NCI-H146 treated with DMSO at 0.1 percent for 48 hours (cell line): Measurements from ENCODE around the gene RANBP3L.
"Not testable (repeated sequence)": the region's sequence is repeated elsewhere in the genome, so short reads cannot be mapped to it uniquely, and the experiment has no call there.

ENCODE experiments used
- DNase-seq: peaks from one replicate; lab custom pipeline; 2025; ENCODE audit not compliant: unreplicated experiment; lab: John Stamatoyannopoulos, UW

RANBP3L gene

DNA sequence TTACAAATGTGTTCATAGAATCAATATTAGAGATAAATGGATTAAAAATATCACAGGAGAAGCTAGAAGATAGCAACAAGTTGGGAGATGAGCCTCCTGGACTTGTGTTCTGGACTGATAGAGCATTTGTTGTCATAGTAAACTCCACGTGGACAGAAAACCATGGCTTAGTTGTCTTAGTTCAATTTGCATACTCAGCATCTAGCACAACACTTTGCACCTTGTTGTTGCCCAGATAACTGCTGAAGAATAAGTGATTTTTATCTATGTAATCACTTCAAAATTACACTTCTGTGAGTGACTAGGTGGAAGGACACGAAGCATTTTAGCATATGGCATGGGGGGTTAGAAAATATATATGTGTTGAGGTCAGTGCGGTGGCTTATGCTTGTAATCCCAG is 4.0 kb downstream of the RANBP3L start:
- DNase-seq: no peak

DNA sequence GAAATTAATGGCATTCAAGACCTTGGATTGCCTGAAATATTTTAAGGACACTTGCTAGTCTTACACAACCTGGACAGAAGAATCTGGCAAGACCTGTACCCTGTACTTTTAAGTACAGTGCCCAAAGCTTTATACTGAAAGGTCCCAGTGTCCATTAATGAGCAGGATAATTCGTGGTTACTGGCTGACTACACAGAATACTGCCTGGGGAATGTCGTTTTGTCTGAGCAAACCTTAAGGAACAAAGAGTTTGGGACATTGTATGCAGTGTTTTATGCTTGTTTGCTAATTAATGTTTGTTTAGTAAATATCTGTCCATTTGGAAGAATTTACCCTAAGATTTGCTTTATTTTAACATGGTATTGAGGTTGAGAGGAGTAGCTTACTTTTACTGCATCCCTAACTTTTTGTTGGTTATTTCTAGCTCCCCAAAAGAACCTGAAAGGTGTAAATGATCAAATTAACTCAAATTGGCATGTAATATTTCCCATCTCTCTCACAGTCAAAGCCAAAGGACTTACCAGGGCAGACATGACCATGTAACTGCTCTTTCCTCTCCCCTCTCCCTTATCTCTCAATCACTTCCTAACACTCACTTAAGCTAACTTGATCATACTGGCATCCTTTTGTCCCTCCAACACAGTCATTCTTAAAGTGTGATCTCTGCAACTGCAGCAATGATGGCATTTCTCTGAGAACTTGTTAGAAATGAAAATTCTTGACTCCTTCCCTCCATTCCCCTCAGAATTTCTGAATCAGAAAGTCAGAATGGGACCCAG is 15.7 kb downstream of the RANBP3L start:
- no peak for DNase-seq

DNA sequence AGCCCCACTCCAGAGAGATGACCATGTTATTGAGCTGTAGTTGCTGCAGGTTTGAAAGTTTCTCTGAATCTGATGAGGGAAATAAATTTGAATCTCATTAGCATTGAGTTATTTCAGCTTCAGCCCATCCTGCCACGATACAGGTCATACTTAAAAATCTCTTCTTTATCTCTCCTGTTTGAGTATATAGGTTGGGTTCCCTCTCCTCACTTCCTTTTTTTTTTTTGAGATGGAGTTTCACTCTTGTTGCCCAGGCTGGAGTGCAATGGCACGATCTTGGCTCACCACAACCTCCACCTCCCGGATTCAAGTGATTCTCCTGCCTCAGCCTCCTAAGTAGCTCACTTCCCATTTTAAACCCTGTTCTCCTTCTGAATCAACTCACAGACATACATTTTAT is 17.9 kb downstream of the RANBP3L start:
- DNase-seq: not testable (repeated sequence)

DNA sequence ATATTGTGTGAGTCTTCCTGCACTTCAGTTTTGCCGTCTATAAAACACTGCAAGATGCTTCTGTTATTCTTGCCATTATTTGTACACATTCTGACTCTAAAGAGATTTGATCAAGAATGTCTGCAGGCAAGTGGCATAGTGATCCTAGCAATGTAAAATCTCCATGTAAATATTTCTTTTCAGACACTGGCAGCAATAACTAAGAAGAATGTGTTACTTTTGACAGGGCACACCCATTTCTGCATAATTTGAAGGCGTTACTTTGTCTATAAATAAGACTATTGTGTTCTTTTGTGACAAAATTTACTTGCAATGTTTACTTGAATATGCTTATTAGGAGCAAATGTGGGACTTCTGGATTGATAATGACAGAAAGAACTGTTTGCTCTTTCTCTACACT is 20.1 kb downstream of the RANBP3L start:
- DNase-seq: no peak

DNA sequence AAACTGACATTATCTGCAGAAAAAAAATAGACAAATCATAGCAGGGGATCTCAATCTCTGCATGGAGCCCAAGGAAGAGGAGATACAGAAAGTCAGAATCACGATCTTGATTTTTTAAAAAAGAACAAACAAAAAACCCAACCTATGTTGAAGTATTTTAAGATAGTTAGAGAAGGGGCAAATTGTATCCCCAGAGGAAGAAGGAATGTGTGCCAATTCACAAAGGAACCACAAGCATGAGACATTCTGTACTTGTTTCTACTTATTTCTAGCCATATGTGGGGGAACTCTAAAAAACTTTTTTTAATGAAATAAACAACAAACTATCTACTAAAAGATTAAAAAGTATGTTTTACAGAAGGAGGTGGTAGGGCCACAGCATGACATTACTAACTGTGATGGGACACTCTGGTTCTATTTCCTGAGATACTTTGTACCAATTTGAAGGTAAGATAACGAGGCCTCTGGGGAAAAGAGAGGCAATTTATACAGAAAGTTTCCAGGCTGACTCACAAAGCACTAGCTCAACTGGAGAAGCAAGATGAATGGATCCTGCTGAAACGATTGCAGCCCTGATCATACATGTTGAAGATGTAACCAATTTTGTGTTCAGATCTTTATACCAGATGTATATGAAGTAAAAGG is 22.5 kb downstream of the RANBP3L start:
- DNase-seq: no peak

DNA sequence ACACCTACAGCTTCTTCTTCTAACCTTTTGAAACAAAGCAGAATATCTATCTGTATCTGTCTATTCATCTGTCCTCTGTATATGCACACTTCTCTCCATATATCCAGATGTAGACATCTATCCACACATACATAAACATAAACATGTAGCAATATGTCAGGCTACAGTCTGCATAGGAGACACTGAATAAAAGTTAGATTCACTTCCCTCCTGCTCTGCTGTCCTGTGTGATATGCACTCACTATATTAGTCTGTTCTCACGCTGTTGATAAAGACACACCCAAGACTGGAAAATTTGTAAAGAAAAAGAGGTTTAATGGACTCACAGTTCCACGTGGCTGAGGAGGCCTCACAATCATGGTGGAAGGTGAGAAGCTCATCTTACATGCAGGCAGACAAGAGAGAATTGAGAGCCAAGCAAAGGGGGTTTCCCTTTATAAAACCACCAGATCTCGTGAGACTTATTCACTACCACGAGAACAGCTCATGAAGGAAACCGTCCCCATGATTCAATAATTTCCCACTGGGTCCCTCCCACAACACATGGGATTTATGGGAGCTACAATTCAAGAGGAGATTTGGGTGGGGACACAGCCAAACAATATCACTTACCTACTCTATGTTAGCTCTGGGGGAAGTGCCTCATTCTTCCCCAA is 24.1 kb downstream of the RANBP3L start:
- no peak for DNase-seq

DNA sequence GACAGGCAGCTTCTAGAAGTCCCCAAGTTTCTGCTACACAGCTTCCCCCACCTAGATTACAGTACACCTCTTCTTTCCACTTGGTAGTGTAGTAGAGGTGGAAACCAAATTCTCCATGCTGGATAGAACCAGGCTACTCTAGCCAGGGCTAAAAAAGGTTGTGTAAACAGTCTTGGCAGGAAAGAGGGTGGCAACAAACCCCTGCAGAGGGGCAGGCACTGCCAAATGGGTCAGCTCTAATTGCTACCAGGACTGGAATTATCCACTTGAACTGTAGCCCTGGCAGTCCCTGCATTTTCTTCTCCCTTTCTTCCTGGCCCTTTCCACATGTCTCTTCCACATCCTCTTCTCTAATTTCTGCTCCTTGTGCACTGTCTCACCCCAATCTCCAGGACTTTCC is 24.8 kb downstream of the RANBP3L start:
- DNase-seq: no peak

DNA sequence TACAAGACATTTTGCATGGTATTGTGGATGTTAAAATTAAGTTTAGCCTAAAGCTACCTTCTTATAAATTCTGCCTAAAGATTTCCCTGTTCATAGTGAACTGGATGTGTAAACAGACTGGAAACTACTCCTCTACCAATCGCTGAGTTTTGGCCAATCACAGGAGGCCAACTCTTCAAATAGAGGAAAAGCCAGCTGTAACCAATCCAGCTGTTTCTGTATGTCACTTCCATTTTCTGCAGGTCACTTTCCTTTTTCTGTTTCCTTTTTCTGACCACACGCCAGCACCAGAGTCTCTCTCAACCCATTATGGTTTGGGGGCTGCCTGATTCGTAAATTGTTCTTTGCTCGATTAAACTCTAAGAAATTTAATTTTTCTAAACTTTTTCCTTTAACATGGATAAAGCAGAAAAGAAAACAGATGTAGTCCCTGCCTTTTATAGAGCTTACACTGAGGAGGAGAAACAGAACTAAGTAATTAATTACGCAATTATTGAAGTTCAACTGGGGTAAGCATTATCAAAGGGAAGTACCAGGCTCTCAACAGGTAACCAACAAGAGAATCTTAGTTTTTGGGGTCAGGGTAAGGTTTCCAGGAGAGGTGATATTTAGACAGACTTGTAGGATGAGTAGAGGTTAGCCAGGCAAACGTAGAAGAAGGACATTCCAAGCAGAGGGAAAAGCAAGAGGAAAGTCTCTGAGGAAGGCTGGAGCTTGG is 27.7 kb downstream of the RANBP3L start:
- no peak for DNase-seq

DNA sequence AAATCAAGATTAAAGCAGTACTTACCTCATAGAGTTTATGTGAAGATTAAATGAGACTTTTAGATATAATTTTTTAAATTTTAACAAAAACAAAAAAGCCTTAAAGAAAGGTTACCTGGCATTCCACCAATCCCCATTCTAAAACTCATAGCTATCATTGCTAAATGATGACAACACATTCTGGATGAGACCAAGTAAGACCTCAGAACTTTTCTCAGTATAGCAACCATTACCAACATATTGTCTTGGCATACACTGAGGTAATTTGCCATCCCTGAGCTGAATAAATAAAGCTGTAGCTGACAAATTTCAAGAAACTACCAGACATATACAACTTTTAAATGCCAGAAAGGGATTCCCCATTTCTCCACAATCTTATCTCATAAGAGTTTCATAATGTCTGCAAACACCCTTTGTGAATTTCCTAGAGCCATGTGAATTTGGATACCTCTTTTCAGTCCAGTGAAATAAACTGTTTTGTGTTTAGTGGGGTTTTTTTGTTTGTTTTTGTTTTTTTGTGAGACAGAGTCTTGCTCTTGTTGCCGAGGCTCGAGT is 29.5 kb downstream of the RANBP3L start:
- DNase-seq: no peak

DNA sequence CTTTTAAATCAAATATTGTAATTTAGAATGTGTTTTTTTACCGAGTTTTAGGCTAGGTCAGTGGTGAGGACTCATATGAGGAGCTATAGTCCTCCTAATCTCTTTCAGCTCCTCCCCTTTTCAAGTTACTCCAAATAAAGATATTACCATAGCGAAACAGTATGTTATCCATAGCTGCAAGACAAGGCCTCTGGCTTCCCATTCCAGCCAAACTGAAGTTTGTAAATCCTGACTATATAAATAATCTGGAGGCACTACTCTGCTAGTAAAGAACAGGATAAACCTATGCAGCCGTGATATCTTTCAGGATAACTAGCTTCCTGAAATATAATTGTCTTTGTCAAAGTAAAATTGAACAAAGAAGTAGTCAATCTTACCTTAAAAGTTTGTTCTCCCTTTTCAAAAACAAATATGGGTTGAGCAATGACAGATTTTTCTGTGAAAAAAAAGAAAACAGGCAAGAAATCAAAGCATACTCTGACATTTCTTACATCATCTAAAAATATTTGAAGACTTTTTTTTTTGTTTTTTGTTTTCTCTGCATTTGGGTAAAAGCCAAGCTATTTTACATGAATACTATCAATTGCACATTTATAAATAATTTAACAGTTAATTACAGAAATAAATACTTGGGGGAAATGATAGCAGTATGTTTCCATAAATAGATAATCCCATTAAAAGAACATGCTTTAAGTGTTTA is 30.7 kb downstream of the RANBP3L start:
- DNase-seq: no peak

DNA sequence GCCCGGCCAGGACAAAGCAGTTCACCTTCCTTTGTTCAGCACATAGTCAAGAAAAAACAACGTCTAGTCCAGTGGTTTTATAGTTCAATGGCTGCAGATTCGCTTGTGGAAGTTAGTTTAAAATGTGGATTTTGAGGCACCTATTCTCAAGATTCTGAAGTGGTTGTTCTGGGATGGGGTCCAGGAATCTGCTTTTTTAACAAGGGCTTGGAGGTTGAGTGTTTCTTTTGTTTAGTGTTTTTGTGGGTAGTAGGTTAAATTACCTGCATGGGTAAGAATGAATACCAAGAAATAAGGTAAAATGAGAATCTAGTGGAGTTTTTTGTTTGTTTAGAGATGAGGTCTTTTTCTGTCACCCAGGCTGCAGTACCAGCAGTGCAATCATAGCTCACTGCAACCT is 31.5 kb downstream of the RANBP3L start:
- no peak for DNase-seq

DNA sequence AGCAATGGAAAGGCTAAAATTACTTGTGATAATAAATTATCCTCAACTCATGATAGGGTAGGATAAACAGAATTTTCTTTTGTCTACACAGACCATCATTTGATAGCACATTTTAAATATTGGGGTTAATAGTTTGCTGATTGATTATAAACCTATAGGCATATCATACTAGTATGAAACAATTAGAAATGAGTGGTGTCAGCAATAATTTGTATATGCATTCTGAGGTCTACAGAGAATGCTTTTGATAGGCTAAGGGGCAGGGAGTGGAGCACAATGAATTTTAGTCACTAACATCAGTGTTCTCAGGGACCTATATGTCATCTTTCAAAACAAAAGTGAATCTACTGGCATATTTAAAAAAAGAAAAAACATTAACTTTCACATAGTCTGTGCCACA is 32.2 kb downstream of the RANBP3L start:
- no peak for DNase-seq

DNA sequence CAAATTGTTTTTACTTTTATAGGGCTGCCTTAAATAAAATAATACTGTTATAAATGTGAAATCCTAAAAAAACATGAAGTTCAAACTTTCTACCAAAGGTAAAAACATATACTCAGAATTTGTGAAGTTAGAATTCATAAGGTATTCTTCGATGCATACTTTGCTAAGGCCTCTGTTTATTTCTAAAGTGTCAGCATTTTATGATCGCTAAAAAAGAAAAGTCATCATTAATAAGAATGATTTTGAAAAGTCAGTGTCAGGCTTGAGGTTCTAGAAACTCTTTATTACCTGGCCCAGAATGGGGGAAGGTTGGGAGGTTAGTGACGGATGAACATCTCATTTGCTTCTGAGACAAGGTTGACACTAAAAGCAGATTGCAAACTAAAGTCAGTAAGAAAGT is 33.8 kb downstream of the RANBP3L start:
- DNase-seq: no peak

DNA sequence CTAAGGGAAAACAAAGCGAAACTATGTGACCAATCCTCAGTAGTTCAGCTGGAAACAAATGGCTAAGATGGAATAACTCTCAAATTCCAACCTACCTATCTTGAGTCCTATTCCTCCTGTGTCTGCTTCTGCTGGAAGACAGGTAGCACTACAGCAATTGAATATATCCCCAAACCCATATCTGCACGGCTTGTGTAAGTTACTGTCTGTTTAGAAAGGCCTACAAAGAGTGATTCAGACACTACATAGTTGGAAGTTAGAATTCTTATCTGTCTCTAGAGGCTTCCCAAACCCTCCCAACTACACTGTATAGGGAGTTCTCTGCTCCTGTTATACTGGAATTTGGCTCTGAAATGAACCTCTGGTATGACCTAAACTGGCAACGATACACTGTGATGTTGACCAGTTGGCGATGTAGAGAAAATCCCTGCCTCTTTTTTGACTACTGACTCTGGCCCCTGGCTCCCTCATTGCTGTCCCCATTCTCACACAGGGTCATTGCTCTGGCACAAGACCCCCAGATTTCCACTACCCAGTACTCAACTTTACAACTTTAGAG is 37.4 kb downstream of the RANBP3L start:
- no peak for DNase-seq

DNA sequence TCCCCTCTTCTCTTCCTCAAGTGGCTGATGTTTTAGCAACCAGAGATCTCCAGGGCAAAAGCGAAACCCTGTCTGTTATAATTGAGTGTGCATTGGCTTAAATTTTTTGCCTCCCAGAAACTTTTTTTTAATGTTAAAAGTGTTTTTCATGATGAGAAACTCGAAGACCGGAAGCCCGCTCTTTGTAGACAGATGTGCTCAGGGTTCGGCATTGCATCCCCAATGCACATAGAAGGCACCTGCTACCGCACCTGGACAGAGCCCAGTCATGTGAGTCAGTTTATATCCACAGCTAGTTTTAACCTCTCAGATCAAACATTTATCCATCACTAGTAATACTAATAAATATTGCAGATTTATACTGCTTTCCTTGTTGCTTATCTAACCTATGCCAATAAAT is 40.5 kb downstream of the RANBP3L start:
- DNase-seq: no peak

DNA sequence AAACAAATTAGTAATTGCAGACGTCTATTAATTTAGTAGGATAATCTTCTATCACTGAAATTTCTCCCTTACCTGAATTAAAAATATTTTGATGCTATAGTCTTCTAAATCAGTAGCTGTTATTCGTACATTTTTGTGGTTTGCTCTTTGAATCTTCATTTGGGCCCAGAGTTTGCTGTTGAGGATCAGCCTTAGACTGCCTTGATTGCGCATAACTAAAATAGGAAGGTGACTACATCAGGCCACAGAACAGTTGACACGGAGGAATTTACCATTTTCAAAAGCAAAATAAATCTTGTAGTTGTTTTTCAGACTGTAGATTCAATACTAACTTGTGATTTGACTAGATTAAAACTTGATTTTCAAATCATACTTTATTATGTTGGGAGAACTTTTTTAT is 48.1 kb downstream of the RANBP3L start:
- no peak for DNase-seq

DNA sequence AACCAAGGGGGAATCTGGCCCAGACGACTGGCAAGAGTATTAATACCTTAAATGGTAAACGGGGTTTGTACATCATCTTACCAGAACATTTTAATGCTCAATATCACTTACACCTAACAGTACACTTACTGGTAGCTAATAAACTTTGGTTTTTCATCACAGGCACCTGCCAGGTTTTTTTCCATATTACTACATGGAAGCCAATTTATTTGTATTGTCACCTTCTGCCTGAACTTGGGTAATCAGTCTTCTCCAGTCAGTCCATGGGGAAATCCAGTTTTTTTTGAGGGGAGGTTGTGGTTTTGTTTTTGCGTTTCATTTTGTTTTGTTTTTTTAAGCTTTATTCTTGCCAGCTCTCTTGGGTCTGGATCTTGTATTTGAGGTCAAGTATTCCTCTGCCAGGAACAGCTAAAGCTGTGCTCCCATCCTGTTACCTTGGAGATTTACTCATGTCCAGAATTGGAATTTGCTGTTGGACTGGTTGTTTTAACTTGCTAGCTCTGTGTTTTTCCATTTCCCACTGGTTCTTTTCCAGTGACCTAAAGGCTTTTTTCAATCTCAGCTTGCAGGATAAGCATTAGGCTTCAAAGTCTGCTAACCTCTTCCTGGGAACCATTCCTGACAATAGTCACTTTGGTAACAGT is 48.9 kb downstream of the RANBP3L start:
- no peak for DNase-seq

DNA sequence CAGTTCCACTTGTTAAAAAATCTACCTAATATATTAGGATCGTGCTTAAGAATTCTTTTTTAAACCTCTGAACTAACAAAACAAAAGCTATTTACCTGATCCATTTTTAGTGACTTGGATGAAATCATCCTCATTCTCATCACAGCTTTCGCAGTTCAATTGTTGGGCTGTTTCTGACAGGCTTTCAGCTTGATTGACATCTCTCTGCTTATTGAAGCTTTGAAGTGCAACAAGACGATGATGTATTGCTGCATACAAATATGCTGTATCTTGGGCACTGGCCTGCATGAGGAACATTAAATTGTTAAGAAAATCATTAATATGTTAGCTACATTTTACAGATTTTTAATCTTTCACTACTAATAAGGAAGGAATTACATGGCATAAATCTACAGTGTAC is 50.5 kb downstream of the RANBP3L start:
- DNase-seq: no peak

DNA sequence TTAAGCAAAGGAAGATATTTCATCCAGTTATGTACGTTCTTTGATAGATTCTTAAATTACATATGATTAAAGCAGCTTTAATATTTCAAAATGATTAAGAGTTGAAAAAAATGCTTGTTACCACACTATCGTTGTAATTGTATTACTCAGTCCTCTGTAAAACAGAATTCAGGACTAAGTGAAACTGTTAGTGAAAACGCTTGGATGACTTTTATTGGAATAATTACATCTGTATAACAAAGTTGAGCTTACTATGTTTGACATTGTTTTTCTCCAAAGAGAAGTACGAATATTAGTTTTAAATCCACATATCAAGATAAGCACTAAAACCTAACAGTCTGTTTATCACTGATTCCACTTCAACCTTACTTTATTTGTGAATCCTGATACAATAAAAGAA is 51.3 kb downstream of the RANBP3L start:
- no peak for DNase-seq
